ENCODE results near the gene GPR162.

Gene GPR162

GRCh38 chr12:6837370-6838060 is 15.9 kb downstream of the GPR162 start:
- DNase-seq, result no peak

- DNase-seq, result no peak
Measured at GRCh38 chr12:6838854-6839253, 17.2 kb downstream of the GPR162 start.

- peak; percentile 69 for DNase-seq
Measured at GRCh38 chr12:6839482-6840201, 18.0 kb downstream of the GPR162 start.

- no peak for DNase-seq
Measured at GRCh38 chr12:6840330-6840729, 18.7 kb downstream of the GPR162 start.

GRCh38 chr12:6840761-6841515 is 19.3 kb downstream of the GPR162 start, which contains the start of gene GNB3:
TSS of gene GNB3 (plus strand) at chr12:6840925. CDS start at chr12:6841288, 363 bp downstream.
- no peak for DNase-seq

- DNase-seq, result no peak
Measured at GRCh38 chr12:6842075-6842474, 20.5 kb downstream of the GPR162 start.

- no peak for DNase-seq
Measured at GRCh38 chr12:6843118-6843902, 21.7 kb downstream of the GPR162 start.

- no peak for DNase-seq
Measured at GRCh38 chr12:6845395-6845794, 23.8 kb downstream of the GPR162 start.

GRCh38 chr12:6846316-6846869 is 24.8 kb downstream of the GPR162 start:
- no peak for DNase-seq

- DNase-seq, result no peak
Measured at GRCh38 chr12:6847676-6848075, 26.1 kb downstream of the GPR162 start.

GRCh38 chr12:6849427-6849826 is 27.8 kb downstream of the GPR162 start:
- no peak for DNase-seq

- no peak for DNase-seq
Measured at GRCh38 chr12:6849976-6850560, 28.4 kb downstream of the GPR162 start.

GRCh38 chr12:6850796-6851152 is 29.2 kb downstream of the GPR162 start:
- DNase-seq, result no peak

GRCh38 chr12:6851153-6851920 is 29.7 kb downstream of the GPR162 start, which contains the start of gene CDCA3:
TSS of gene CDCA3 (minus strand) at chr12:6851286. CDS start at chr12:6850952, 334 bp downstream.
- DNase-seq, result peak; percentile 97

GRCh38 chr12:6851921-6852650 is 30.5 kb downstream of the GPR162 start, which contains the start of gene USP5:
TSS of gene USP5 (plus strand) at chr12:6852150. CDS start at chr12:6852180, 30 bp downstream.
- peak; percentile 100 for DNase-seq

GRCh38 chr12:6852651-6853354 is 31.2 kb downstream of the GPR162 start:
- DNase-seq, result peak; percentile 74

GRCh38 chr12:6853626-6854025 is 32.0 kb downstream of the GPR162 start:
- DNase-seq, result no peak

- DNase-seq, result peak; percentile 15
Measured at GRCh38 chr12:6854036-6854435, 32.4 kb downstream of the GPR162 start.

GRCh38 chr12:6855322-6855721 is 33.7 kb downstream of the GPR162 start:
- DNase-seq, result peak; percentile 13

GRCh38 chr12:6858799-6859198 is 37.2 kb downstream of the GPR162 start:
- peak; percentile 12 for DNase-seq
